Measurements from ENCODE around the gene RBMS2.

GRCh38 chr12:56484566-56484965, 37.1 kb upstream of the RBMS2 start:
- TF ChIP-seq CTCF (IDR thresholded peaks at IDR 0.05; ENCODE audit: low read length), result no peak
- no peak for TF ChIP-seq EZH2 (IDR thresholded peaks at IDR 0.05; ENCODE audit: borderline replicate concordance, low read length)
